ENCODE results near the gene KCNA2.

Gene KCNA2

DNA sequence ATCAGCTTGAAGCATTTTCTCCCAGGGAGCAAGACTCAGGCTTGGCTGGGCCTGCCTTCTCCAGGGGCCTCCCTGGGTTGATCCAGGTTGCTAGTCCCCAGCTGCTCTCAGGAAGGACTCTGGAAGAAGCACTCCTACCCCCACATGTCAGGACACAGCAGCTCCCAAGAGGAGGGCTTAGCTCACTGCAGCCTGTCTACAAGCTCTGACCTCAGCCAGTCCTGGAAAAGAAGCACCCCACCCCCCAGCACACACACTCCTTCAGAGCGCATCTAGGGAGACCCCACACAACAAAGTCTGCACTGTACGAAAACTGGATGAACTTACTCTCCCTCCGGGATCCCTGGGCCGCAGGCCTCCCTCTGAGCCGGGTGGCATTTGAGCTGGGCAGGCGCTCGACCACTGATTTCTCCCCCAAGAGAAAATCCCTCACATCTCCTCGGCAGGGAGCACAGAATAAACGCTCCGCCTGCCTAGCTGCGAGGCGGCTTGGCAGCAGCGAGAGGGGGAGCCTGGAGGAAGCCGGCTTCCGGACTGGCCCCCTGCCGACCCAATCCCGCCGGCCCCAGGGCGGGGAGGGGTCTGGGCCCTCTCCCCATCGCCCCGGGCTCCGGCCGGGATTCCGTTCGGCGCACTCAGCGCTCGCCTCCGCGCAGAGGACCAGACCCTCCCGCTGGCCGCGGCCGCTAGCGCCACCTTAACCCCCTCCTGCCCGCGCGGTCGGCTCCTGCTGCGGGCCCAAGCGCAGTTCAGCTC, at the start of gene KCNA2:
TSS of gene KCNA2 (minus strand) at position 458 of the 756 bp plus-strand sequence. CDS start 1,576 bp downstream, outside the sequence.
- in situ Hi-C loops (cut with HindIII; ENCODE audit: low sequenced_read_pairs) = no loop called here

DNA sequence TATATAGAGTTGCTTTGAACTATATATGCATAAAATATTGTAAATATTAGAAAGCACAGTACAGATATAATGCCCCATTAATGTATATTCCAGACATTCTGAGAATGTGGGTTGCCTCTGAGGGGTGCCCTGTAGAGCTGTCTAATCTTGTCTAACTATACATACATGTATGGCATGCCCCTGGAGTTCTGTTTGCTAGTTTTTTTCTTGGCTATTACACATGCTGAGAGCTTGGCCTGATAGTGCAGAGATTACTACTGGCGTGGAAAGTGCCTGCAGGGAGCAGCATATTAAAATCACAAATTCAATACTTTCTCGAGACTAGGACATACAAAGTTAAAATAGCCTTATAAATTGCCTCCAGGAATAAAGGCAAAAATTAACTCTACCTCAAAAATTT, 44.5 kb upstream of the KCNA2 start:
- in situ Hi-C loops (cut with HindIII; ENCODE audit: low sequenced_read_pairs) = no loop called here

- in situ Hi-C loops (cut with HindIII; ENCODE audit: low sequenced_read_pairs) = no loop called here
Observed at GRCh38 chr1:110648417-110648816, 42.3 kb upstream of the KCNA2 start.

DNA sequence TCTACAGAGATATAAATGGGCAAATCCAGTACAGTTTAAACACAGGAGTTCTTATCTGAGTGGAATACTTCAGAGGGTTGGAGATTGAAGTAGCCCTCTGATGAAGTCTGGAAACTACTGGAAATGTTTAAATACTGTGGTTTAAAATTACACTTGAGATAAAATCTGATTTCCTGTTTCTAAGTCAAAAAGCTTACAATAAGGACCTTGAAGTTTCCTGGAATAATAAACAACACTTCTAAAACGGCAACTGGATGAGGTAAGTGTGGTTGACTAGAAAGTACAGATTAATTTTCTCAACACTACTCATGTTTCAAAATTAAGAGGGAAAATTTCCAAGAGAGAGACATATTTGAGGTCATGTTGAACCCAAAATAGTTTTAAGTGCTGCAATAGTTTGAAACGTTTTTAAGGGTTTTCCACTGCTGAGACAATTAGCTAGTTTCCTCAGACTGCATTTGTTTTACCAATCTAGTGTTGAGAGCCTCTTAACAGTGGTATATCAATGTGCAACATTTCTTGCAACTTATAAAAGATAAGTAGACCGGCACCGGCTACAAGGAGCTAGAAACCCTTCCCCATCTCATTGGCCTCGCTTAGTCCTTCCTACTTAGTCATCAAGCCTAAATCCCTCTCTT, 41.2 kb upstream of the KCNA2 start:
- in situ Hi-C loops (cut with HindIII; ENCODE audit: low sequenced_read_pairs) = no loop called here

DNA sequence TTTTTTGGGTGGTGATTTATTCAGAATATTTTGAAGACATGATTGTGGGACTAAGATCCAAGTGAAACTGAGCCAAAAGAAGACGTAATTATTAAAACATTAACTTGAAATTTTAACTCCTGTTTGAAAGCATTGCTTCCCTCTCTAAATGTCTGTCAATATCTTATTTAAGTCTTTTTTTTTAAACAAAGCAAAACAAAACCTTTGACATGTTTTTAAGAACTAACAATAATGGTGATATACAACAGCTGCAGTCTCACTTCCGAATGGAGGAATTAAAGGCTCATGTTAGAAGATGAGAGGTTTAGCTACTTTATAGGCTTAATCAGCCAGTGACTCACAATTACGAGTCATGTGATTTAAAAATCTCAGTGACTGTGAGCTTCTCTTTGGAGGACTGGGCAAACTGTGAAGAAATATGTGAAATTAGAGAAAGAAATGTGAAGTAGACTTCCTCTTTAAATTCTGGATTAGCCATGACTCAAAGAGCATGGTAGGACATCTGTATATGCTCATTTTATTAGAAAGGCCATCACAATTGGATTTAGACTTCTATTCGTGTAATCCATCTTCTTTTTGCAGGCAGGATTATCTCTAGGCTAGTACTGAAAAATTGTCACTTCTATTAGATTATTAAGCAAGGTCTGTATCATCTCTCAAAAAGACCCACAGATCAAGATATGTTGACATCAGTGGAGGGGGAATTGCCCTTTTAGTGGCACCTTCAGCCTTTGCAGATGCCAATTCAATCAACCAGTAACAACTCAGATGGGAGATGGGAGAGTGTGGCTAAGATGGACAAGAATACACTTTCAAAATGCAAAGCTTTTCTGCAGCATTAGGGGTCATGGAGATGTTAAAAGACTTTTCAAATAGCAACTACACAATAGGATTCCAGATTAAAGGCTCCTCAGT, 39.9 kb upstream of the KCNA2 start:
- in situ Hi-C loops (cut with HindIII; ENCODE audit: low sequenced_read_pairs) = no loop called here

DNA sequence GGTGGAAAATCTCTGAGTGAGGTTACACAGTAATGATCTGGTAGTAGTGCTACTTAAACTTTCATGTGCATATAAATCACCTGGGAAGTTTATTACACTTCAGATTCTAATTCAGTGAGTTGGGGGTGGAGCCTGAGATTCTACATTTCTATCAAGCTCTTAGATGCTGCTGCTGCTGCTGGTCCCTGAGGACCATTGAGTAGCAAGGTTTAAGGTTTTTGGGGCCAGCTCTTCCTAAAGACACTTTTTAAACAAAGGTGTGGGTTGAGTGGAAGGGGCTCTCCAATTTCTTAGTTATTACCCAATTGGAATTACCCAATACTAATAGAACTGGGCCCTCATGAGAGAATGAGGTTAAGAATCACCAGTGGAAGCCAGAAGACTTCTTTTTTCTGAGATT, 39.1 kb upstream of the KCNA2 start:
- in situ Hi-C loops (cut with HindIII; ENCODE audit: low sequenced_read_pairs) = no loop called here

GRCh38 chr1:110643879-110644472, 37.8 kb upstream of the KCNA2 start:
- in situ Hi-C loops (cut with HindIII; ENCODE audit: low sequenced_read_pairs) = no loop called here

- in situ Hi-C loops (cut with HindIII; ENCODE audit: low sequenced_read_pairs) = no loop called here
Observed at GRCh38 chr1:110639724-110640386, 33.7 kb upstream of the KCNA2 start.

GRCh38 chr1:110638556-110638955, 32.4 kb upstream of the KCNA2 start:
- in situ Hi-C loops (cut with HindIII; ENCODE audit: low sequenced_read_pairs) = no loop called here

DNA sequence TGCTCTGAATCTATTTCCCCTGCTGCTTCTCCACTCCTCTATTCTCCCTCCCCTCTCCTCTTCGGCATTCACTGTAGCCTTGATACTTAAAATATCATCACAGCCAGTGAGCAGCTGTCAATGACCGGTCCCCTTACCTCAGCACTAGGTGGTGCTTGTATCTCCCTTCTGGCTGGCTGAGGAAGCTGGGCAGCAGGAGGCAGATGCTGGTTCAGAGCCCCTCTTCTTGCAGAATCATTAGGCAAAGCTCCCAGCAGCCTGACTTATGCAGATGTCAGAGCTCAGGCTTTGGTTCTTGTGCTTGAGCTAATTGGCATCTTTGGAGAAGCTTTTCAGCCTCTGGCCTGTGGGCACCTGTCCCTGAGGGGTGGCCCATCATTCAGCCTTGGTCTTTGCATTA, 31.9 kb upstream of the KCNA2 start:
- in situ Hi-C loops (cut with HindIII; ENCODE audit: low sequenced_read_pairs) = no loop called here

GRCh38 chr1:110637475-110637874, 31.3 kb upstream of the KCNA2 start:
- in situ Hi-C loops (cut with HindIII; ENCODE audit: low sequenced_read_pairs) = no loop called here

GRCh38 chr1:110636149-110636935, 30.2 kb upstream of the KCNA2 start:
- in situ Hi-C loops (cut with HindIII; ENCODE audit: low sequenced_read_pairs) = no loop called here

DNA sequence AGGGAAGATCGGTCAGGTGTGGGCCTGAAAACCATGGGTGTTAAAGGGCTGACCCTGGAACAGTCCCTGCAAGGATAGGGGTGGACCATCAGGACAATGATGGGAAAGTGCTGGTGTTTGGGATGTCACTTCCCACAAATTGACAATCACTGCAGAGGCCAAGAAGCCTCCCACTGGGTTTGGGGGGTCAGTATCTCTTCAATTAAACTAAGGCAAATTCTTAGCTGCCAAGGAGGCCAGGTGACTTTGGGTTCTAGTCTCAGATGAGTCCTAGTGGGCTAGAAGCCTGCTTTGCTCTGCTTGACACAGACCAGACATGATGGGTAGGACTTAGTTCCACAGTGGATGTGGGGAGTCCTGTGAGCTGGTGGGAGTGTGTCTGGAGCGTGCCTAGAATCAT, 29.3 kb upstream of the KCNA2 start:
- in situ Hi-C loops (cut with HindIII; ENCODE audit: low sequenced_read_pairs) = no loop called here

GRCh38 chr1:110634455-110635311, 28.5 kb upstream of the KCNA2 start:
- in situ Hi-C loops (cut with HindIII; ENCODE audit: low sequenced_read_pairs) = no loop called here

- in situ Hi-C loops (cut with HindIII; ENCODE audit: low sequenced_read_pairs) = no loop called here
Observed at GRCh38 chr1:110634086-110634454, 27.9 kb upstream of the KCNA2 start.

DNA sequence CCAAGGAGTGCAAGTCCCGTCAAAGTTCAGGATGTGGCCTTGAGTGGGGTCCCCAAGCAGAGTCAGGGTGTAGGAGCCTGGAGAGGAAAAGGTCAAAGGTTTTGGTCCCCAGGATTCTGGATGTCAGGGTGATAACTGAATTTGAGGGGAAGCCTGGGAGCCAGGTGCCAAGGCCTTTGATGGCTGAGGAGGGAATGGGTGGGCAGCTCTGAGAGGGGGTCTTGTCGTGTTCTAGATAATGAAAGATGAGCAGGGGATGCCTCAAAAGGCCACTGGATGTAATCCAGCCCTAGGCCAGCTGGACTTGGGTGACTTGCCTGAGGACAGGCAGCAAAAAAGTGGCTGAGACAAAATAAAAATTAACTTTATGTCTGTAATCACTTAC, 27.5 kb upstream of the KCNA2 start:
- in situ Hi-C loops (cut with HindIII; ENCODE audit: low sequenced_read_pairs) = no loop called here

- in situ Hi-C loops (cut with HindIII; ENCODE audit: low sequenced_read_pairs) = no loop called here
Observed at GRCh38 chr1:110631836-110632620, 25.9 kb upstream of the KCNA2 start.
